ENCODE measurements around the gene ZNF385C.
"Not testable (repeated sequence)": the region's sequence is repeated elsewhere in the genome, so short reads cannot be mapped to it uniquely, and the experiment has no call there.

ZNF385C gene

GRCh38 chr17:42050393-42051012 is 47.8 kb downstream of the ZNF385C start, which contains the start of gene C17orf113:
Gene C17orf113, minus strand, starts transcription at chr17:42050601. Its CDS starts 7,225 bp downstream, at chr17:42043376.
- peak in 9 of 14 donors; percentile 1 to 51 (median 24) for DNase-seq

DNA sequence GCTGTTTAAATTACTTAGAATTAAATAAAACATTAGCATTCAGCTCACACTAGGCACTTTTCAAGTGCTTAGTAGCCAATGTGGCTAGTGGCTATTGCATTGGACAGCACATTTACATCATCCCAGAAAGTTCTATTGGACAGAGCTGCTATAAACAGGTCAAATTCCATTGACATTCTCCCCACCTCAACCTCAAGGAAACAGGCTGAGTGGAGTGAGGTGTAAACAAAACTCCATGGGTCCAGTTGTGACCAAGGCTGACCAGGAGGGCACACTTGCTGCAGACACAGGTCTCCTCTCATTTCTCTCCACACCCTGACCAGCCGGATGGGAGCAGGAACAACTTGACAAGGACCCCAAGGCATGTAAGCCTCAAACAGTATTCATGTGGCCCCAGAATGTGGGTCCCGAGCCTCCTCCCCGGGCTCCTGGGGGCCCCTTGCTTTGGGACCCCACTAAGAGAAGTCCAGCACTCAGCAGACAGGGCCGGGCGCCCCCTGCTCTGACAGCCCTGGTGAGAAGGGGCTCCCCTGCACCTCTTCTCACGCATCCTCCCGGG is 48.4 kb downstream of the ZNF385C start:
- DNase-seq, result peak in 1 of 14 donors; percentile 12

GRCh38 chr17:42047343-42047742 is 50.9 kb downstream of the ZNF385C start:
- DNase-seq, result no peak

- no peak for DNase-seq
These were observed 52.6 kb downstream of the ZNF385C start for GRCh38 chr17:42045719-42046118.

DNA sequence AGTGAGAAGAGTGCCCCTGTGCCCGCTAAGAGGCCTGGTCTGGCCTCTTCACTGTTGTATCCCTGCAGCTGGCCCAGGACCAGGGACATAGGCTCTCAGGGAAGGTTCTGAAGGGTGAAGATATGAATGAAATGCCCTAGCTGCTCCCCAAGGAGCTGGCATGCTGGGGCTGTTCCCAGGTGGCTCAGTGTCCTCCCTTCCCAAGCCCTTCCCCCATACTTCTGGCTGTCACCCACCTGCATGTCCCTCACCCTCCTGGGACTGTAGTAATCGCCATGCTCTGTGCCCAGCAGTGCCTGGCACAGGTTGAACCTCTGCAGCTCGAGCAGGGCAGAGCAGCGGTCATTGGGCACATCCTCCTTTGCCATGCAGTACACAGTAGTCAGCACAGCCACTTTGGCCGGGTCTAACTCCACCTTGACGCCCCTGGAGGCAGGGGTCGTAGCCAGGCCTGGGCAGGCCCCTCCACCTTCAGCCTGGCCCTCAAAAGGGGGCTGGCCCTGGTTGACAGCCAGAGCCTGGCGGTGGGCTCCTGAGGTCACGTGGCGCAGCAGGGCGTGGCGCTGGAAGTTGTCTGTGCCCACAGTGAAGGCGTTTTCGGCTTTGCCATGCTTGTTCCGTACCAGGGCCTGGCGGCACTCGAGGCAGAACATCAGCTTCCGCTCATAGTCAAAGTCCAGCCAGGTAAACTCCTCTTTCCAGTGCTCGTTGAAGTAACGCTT is 55.5 kb downstream of the ZNF385C start:
- no peak for DNase-seq

DNA sequence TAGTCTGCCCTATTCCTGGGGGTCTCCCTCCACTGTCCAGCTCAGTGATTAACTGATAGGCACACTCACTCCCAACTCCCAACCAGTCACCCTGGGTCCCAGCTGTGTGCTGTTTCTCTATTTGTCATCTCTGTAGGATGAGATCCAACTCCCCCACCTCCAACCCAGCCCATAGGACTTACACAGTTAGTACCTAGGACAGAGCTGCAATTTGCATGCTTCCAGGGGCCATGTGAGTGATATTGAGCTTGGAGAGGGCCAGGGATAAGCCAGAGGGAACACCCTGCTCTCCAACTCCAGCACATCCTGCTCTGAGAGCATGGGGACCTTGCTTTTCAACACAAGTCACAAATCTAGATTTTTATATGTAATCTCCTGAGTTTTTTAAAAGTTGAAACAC is 56.7 kb downstream of the ZNF385C start:
- no peak for DNase-seq

DNA sequence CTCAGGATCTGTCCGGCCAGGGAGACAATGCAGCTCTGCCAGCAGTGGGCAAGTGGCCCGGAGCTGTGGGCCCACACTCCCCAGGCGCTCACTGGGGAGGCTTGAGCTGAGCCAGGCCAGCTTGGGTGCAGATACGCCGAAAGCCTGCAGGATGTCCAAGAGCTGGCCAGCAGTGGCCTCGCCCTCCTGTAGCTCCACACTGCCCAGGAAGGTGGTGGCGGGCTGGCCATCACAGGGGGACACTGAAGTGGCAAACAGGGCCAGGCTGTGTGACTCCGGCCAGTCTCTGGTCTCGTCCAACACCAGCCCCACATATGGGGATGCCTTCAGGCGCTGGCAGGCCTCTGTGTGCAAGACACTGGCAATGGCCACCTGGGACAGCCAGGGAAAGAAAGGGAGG is 57.5 kb downstream of the ZNF385C start:
- DNase-seq, result no peak

- DNase-seq, result peak in 1 of 14 donors; percentile 69
These were observed 58.2 kb downstream of the ZNF385C start for GRCh38 chr17:42039794-42040763.

DNA sequence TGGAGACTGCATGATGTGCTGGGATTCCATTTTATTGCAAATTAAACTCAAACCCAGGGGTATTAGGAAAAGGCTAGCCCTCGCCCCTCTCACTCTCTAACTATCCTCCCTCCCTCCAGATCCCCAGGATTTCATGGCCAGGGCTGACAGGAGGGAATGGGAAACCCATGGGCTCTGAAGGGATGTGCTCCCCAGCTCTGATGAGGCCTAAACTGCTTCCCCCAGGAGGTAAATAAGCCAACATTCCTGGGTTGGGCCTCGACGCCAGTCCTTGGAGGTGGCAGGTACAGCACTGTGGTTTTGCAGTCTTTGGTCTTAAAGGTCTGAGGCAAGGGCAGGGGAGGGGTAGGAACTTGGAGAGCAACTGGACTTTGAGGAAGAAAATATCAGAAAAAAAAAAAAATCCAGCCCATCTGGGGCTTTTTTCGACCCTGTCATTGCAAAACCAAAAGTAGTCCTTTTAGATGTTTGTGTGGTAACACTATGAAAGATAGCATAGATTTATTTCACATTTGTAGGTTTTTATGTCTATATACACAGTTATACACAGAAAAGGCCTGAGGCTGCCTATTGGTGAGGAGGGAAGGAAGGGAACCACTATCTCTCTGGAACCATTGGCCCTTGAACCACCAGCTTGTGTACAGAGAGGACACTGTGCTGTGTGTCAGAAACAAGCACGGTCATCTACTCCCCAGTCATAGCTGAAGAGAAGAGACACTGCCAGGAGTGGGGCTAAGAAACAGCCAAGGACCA is 59.9 kb downstream of the ZNF385C start:
- DNase-seq, result no peak

GRCh38 chr17:42034059-42034458 is 64.2 kb downstream of the ZNF385C start:
- DNase-seq, result no peak

- DNase-seq, result no peak
These were observed 66.7 kb downstream of the ZNF385C start for GRCh38 chr17:42031584-42031983.

- no peak for DNase-seq
These were observed 69.5 kb downstream of the ZNF385C start for GRCh38 chr17:42028791-42029127.

GRCh38 chr17:42027961-42028790 is 70.1 kb downstream of the ZNF385C start:
- no peak for DNase-seq

GRCh38 chr17:42027590-42027889 is 70.7 kb downstream of the ZNF385C start:
- DNase-seq, result no peak

DNA sequence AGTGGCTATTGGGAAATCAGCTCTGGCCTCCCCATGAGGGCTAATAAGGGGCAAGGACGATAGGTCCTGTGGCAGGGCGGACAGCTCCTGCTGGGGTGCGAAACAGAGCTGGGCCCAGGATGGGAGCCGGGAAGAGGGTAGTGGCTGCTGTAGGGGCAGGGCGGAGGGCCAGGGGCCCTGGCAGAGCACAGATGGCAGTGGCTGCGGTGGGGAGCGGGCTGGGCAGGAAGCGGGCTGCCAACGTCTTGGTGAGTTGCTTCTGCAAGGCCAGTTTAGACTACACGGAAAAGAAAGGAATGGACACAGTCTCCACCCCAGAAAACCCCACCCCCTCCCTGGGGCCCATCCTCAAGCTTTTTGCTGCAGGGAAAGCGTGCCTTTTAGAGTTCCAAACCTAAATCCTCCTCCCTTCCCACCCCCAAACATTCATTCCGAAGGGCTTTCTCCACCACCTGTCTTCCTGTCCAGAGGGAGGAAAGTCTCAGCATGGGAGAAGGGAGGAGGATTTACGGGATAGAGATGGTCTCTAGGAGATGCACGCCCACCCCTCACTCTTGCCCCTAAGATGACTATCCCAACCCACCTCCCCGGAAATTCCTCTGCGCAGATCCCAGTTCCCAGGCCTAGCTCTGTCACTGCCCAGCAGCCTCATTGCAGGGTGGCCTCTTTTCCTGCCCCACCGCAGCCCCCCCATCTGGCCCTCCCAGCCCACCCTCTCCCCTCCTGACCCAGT is 71.2 kb downstream of the ZNF385C start:
- DNase-seq, result no peak

- no peak for DNase-seq
These were observed 72.3 kb downstream of the ZNF385C start for GRCh38 chr17:42025936-42026335.

- DNase-seq, result no peak
These were observed 73.1 kb downstream of the ZNF385C start for GRCh38 chr17:42025191-42025579.

GRCh38 chr17:42023524-42024349 is 74.5 kb downstream of the ZNF385C start:
- DNase-seq, result peak in 5 of 14 donors; percentile 3 to 35 (median 25)

DNA sequence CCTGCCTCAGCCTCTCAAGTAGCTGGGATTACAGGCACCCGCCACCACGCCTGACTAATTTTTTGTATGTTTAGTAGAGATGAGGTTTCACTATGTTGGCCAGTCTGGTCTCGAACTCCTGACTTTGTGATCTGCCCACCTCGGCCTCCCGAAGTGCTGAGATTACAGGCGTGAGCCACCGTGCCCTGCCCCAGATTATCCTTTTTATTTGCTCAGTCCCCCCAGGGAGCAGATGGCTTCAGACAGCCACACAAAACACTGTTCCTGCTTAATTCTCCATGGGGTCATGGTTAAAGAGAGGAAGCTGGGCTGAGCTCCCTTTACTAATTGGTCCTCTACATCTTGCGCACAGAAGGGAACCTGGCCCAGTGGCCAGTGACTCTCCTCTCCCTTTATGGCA is 77.4 kb downstream of the ZNF385C start:
- not testable (repeated sequence) for DNase-seq
